Bronchial epithelial cell (primary cell): ENCODE results near the gene TOR2A. TPM values are rescaled to one million over a fixed set of nuclear protein-coding genes. Genes with fewer than 3 reads are reported as not detected.

ENCODE experiments used
- DNase-seq: peaks from one replicate; pipeline ENCODE4 v3.0.0-alpha.2; 2010; ENCODE audit warnings: low read depth
- FAIRE-seq: peaks from 2 replicates; lab custom pipeline; 2011; peaks lifted over from hg19 to GRCh38; lab: Jason Lieb, UNC
- H3K27me3 ChIP-seq: 2 replicates; pipeline ENCODE4 v1.5.1; 2011; ENCODE audit warnings: low read length; ENCODE audit not compliant: control insufficient read depth, insufficient read depth
- H3K36me3 ChIP-seq: 2 replicates; pipeline ENCODE4 v1.5.1; 2011; ENCODE audit warnings: low read length; ENCODE audit not compliant: control insufficient read depth, insufficient read depth
- H3K4me3 ChIP-seq: 2 replicates; pipeline ENCODE4 v1.5.1; 2011; ENCODE audit warnings: mild to moderate bottlenecking, low read depth, low read length, control low read depth
- total RNA-seq: library from RNA; depleted of rRNA; stranded (reverse); fragments of >200 nt; gene quantifications from 2 replicates; pipeline ENCODE4 v1.2.1, GENCODE V29; 2014
- TF ChIP-seq, protein P1 (sequence below): IDR thresholded peaks from 2 replicates; pipeline ENCODE4 v1.5.1; 2011; ENCODE audit warnings: mild to moderate bottlenecking, moderate library complexity, low read length, control low read depth, inconsistent platforms; ENCODE audit not compliant: insufficient read depth, severe bottlenecking

The TOR2A gene
- total RNA-seq, 1 donor from 2014 or later: 1.8 TPM

GRCh38 chr9:127770583-127770904 lies 35.5 kb upstream of the TOR2A start:
- TF ChIP-seq, protein P1, sequence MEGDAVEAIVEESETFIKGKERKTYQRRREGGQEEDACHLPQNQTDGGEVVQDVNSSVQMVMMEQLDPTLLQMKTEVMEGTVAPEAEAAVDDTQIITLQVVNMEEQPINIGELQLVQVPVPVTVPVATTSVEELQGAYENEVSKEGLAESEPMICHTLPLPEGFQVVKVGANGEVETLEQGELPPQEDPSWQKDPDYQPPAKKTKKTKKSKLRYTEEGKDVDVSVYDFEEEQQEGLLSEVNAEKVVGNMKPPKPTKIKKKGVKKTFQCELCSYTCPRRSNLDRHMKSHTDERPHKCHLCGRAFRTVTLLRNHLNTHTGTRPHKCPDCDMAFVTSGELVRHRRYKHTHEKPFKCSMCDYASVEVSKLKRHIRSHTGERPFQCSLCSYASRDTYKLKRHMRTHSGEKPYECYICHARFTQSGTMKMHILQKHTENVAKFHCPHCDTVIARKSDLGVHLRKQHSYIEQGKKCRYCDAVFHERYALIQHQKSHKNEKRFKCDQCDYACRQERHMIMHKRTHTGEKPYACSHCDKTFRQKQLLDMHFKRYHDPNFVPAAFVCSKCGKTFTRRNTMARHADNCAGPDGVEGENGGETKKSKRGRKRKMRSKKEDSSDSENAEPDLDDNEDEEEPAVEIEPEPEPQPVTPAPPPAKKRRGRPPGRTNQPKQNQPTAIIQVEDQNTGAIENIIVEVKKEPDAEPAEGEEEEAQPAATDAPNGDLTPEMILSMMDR: no peak
- Histone ChIP-seq H3K27me3 (no peaks in the 10 kb centered on the region), H3K4me3 (no peak overlapping the region), H3K36me3 (no peaks in the 10 kb centered on the region)
- no peak for DNase-seq
- no peak for FAIRE-seq

DNA sequence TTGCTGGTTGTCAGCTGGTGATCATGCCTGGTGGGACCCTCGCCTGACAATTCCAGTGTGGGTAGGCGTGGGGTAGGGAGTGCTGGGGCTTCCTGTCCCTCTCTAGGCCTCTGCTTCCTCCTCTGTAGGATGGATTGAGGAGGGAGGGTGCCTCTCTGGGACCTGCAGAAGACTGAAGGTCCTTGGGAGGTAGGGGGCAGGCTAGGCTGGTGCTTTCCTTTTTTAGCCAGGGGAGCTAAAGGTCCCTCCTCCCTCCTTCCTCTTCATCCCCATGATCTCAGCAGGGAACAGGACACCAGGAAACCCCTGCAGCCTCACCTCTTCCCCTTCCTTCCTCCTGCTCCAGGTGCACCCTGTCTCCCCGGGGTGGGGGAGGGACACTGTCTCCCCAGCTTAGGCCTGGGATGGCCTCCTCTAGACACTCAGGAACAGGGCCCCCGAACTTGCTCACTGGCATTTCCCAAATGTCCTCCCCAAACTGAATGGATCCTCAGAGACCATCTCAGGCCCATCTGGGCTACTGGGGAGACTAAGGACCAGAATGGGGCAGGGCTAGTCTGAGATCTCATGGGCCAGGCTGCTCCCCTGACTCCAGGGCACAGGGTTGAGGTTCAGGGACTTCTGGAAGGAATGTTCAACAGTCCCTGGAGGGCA lies 35.0 kb upstream of the TOR2A start:
- no peak overlapping the region for H3K4me3 ChIP-seq
- TF ChIP-seq, protein P1: no peak
- FAIRE-seq (no peak), DNase-seq (no peak)
- H3K27me3 ChIP-seq: no peaks in the 10 kb centered on the region
- H3K36me3 ChIP-seq: no peaks in the 10 kb centered on the region

- H3K27me3 ChIP-seq: no peaks in the 10 kb centered on the region
Measured at GRCh38 chr9:127769101-127769500, 34.0 kb upstream of the TOR2A start.

GRCh38 chr9:127768698-127769097 lies 33.6 kb upstream of the TOR2A start:
- DNase-seq (no peak), FAIRE-seq (no peak)
- no peaks in the 10 kb centered on the region for H3K36me3 ChIP-seq
- TF ChIP-seq, protein P1: no peak
- H3K4me3 ChIP-seq: no peak overlapping the region
- no peaks in the 10 kb centered on the region for H3K27me3 ChIP-seq

More at GRCh38 chr9:127769101-127769500, 34.0 kb upstream of the TOR2A start:
- H3K36me3 ChIP-seq: no peaks in the 10 kb centered on the region
- TF ChIP-seq, protein P1: no peak
- DNase-seq: no peak
- FAIRE-seq: no peak
- no peak overlapping the region for H3K4me3 ChIP-seq

- FAIRE-seq: no peak
Measured at GRCh38 chr9:127767909-127768331, 32.8 kb upstream of the TOR2A start.

DNA sequence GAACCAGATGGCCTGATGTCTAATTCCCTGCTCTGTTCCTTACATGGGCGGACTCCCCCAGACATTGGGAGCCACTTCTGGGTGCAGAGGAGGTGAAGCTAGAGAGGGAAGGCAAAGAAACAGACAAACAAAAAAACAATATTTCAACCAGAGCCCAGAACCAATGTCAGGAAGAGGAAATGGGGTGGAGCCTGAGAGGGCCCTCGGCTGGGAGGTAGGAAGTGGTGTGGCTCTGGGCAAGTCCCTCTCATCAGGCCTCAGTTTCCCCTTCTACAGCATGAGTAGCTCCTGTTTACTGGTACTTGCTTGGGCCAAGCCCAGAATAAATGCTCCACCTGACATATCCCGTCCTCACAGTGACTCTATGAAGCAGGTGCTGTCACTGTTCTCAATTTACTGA lies 32.3 kb upstream of the TOR2A start:
- no peaks in the 10 kb centered on the region for H3K36me3 ChIP-seq
- H3K27me3 ChIP-seq: no peaks in the 10 kb centered on the region
- FAIRE-seq (no peak), DNase-seq (no peak)
- no peak overlapping the region for H3K4me3 ChIP-seq
- TF ChIP-seq, protein P1: no peak

More at GRCh38 chr9:127767909-127768331, 32.8 kb upstream of the TOR2A start:
- Histone ChIP-seq H3K4me3 (no peak overlapping the region), H3K27me3 (no peaks in the 10 kb centered on the region), H3K36me3 (no peaks in the 10 kb centered on the region)
- DNase-seq: no peak
- TF ChIP-seq, protein P1: no peak
